Measurements from ENCODE around the gene GLS2.
"Not testable (repeated sequence)": the region's sequence is repeated elsewhere in the genome, so short reads cannot be mapped to it uniquely, and the experiment has no call there.

- not testable (repeated sequence) for TF ChIP-seq CTCF (IDR thresholded peaks at IDR 0.05); EZH2 (IDR thresholded peaks at IDR 0.05; ENCODE audit: borderline replicate concordance, insufficient read depth, low read depth, low read length, poor library complexity, severe bottlenecking)
Observed at GRCh38 chr12:56494481-56494880, 6.5 kb upstream of the GLS2 start.
